ENCODE results near the gene CTSD. TPM values are rescaled to one million over a fixed set of nuclear protein-coding genes. Genes with fewer than 3 reads are reported as not detected.
"Not testable (repeated sequence)": the region's sequence is repeated elsewhere in the genome, so short reads cannot be mapped to it uniquely, and the experiment has no call there.

The CTSD gene
- total RNA-seq, 3 donors from 2014 or later = 244 to 694 (median 667) TPM

DNA sequence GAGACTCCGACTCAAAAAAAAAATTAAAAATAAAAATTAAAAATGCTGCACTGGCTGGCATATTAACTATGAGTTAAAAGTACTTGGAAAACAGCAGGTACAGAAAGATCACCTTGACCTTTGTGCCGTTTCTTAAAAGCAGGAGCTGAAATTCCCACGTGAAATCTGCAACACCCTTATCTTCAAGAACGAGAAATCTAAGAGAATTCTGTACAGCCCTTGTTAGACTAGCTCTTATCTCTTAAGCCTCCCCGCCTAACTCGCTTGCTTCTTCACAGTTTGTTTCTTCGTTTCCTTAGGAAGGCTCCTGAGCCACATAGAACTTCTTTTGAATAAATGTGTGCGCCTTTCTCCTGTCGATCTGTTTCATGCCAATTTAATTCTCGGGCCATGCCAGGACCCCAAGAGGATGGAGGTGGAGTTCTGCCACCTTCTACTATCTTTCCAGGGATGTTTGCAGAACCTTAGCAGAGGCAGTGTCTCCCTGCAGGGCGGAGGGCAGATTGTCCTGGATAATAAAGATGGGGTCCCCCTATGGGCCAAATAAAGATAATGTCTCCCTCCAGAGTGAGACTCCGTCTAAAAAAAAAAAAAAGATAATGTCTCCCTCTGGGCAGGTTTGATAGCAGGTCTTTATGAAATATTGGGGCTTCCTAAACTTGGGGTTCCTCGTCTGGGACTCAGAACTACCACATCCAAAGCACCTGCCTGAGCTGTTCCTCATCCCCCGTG is 43.7 kb upstream of the CTSD start:
- Histone ChIP-seq H3K4me1 (no peaks in the 10 kb centered on the region), H3K27me3 (no peaks in the 10 kb centered on the region), H3K9me3 (no peaks in the 10 kb centered on the region), H3K4me3 (no peak overlapping the region), H3K36me3 (no peaks in the 10 kb centered on the region), H3K27ac (no peak overlapping the region)
- DNase-seq (ENCODE audit: low spot score in 2 of 2) = no peak
- TF ChIP-seq CTCF (IDR thresholded peaks at IDR 0.05) = no peak
- no peak for TF ChIP-seq POLR2AphosphoS5 (IDR thresholded peaks at IDR 0.05)
- TF ChIP-seq POLR2A (IDR thresholded peaks at IDR 0.05) = no peak
- intact Hi-C loops (cut with DNase I; ENCODE audit: low total_unique reads) = no loop called here

GRCh38 chr11:1805525-1805924 is 41.8 kb upstream of the CTSD start:
- TF ChIP-seq CTCF (IDR thresholded peaks at IDR 0.05) (no peak), POLR2A (IDR thresholded peaks at IDR 0.05) (no peak), POLR2AphosphoS5 (IDR thresholded peaks at IDR 0.05) (no peak)
- DNase-seq (ENCODE audit: low spot score in 2 of 2) = no peak
- H3K36me3 ChIP-seq = no peaks in the 10 kb centered on the region
- H3K4me3 ChIP-seq = no peak overlapping the region
- H3K27ac ChIP-seq = no peak overlapping the region
- no peaks in the 10 kb centered on the region for H3K4me1 ChIP-seq
- intact Hi-C loops (cut with DNase I; ENCODE audit: low total_unique reads) = no loop called here
- H3K27me3 ChIP-seq = no peaks in the 10 kb centered on the region
- no peaks in the 10 kb centered on the region for H3K9me3 ChIP-seq

GRCh38 chr11:1803835-1804519 is 40.2 kb upstream of the CTSD start:
- H3K4me1 ChIP-seq; H3K36me3 ChIP-seq; DNase-seq (ENCODE audit: low spot score in 2 of 2); H3K27me3 ChIP-seq; H3K9me3 ChIP-seq; intact Hi-C loops (cut with DNase I; ENCODE audit: low total_unique reads); H3K4me3 ChIP-seq; H3K27ac ChIP-seq: not testable (repeated sequence)

- no peaks in the 10 kb centered on the region for H3K4me1 ChIP-seq
- H3K36me3 ChIP-seq = no peaks in the 10 kb centered on the region
- H3K27ac ChIP-seq = no peak overlapping the region
- intact Hi-C loops (cut with DNase I; ENCODE audit: low total_unique reads) = no loop called here
- H3K9me3 ChIP-seq = no peaks in the 10 kb centered on the region
- H3K4me3 ChIP-seq = no peak overlapping the region
- H3K27me3 ChIP-seq = no peaks in the 10 kb centered on the region
- TF ChIP-seq CTCF (IDR thresholded peaks at IDR 0.05) (no peak), POLR2A (IDR thresholded peaks at IDR 0.05) (no peak), POLR2AphosphoS5 (IDR thresholded peaks at IDR 0.05) (no peak)
- no peak for DNase-seq (ENCODE audit: low spot score in 2 of 2)
These were observed 39.5 kb upstream of the CTSD start for GRCh38 chr11:1803246-1803645.

DNA sequence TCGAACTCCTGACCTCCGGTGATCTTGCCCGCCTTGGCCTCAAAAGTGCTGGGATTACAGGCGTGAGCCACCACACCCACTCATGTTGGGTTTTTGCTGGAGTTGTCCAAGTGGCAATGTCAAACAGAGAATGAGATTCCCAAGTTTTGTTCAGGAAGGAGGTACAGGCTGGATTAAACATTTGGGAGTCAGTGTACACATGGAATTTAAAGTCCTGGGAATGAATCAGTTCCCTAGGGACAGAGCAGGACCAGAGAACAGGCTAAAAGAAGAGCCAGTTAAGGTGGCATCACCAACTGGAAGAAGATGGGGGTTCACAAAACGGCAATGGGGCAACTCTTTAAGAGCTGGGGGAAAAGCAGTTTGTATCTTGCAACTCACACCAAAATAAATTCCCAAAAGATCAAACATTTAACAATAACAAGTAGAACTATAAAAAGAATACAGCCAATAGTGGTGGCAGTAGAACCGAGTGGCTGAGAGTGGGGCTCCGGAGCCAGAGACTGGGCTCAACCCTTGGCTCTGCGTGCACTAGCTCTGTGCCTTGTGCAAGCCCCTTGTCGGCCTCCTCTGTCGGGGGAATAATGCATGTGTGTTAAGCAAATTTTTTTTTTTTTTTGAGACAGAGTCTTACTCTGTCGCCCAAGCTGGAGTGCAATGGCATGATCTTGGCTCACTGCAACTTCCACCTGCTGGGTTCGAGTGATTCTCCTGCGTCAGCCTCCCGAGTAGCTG is 33.8 kb upstream of the CTSD start:
- Histone ChIP-seq H3K27ac (no peak overlapping the region), H3K4me3 (no peak overlapping the region), H3K4me1 (no peaks in the 10 kb centered on the region), H3K36me3 (no peaks in the 10 kb centered on the region), H3K27me3 (no peaks in the 10 kb centered on the region), H3K9me3 (no peaks in the 10 kb centered on the region)
- intact Hi-C loops (cut with DNase I; ENCODE audit: low total_unique reads) = no loop called here
- no peak for DNase-seq (ENCODE audit: low spot score in 2 of 2)
- TF ChIP-seq CTCF (IDR thresholded peaks at IDR 0.05) (no peak), POLR2A (IDR thresholded peaks at IDR 0.05) (no peak), POLR2AphosphoS5 (IDR thresholded peaks at IDR 0.05) (no peak)

All from breast epithelium (tissue), 4 donors.